ENCODE measurements around the gene TMTC1. TPM values are rescaled to one million over a fixed set of nuclear protein-coding genes. Genes with fewer than 3 reads are reported as not detected.
A peak's percentile ranks its signal among the peaks of the same experiment; 100 is the strongest.

Gene TMTC1
- total and polyA plus RNA-seq, 2 donors (not counting 1 experiment from before 2014, with no cell fraction given), result not detected

DNA sequence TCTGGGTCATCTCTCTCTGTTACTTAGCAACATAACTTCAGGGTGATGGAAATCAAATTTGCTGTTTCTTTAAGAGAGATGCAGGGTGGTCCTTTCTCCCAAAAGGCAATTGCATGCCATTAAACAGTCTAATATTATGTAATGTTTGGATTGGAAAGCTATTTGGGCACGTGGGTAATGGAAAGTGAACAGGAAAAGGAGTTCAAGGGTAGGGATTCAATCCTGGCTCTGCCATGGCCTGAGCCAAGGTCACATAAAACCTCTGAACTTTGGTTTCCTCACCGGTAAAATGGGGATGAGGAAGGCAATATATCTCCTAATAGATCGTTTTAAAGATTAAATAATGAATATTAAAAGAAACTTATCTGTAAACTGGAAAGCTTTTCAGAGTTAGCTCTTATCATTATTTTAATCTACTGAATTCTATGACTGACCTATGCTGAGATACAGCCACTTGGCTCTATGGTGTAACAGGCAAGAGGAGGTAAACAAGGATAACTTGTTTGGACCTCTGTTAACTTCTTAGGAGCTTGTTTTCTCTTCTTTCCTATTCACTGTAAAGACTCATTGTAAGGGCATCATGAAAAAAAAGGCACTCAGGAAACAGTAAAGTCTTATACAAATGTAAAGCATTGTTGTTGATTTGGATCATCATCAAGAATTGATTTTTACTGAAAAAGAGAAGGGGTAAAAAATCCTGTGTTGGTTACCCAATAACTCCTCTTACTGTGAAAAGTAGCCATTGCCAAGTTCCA, 230.6 kb downstream of the TMTC1 start:
- Histone ChIP-seq H4K20me1 (ENCODE audit: control insufficient read depth, insufficient read depth, low read length, poor library complexity, severe bottlenecking) (no peaks in the 10 kb centered on the region), H3K9me3 (ENCODE audit: control extremely low read depth in 1 of 3, control insufficient read depth in 2 of 3, insufficient read depth in 1 of 3, low read length in 2 of 3) (no peaks in the 10 kb centered on the region), H3K36me3 (replicated peaks in 1 of 2; ENCODE audit: control extremely low read depth in 1 of 2, control insufficient read depth in 1 of 2, extremely low read depth in 1 of 2, insufficient read depth in 2 of 2, low read length in 1 of 2) (no peaks in the 10 kb centered on the region), H3K9ac (ENCODE audit: low read length) (no peak overlapping the region), H2AFZ (ENCODE audit: insufficient read depth, low read depth, low read length, poor library complexity, severe bottlenecking) (no peak overlapping the region), H3K4me2 (replicated peaks; ENCODE audit: low read depth, low read length, poor library complexity, severe bottlenecking) (no peak overlapping the region), H3K27ac (ENCODE audit: low read length in 2 of 2) (no peak overlapping the region), H3K4me3 (ENCODE audit: control extremely low read depth in 1 of 5, extremely low read depth in 1 of 5, insufficient read depth in 1 of 5, low read depth in 2 of 5, low read length in 4 of 5) (no peak overlapping the region), H3K79me2 (ENCODE audit: control insufficient read depth, insufficient read depth, low read length) (no peaks in the 10 kb centered on the region), H3K27me3 (replicated peaks in 1 of 4; ENCODE audit: control extremely low read depth in 1 of 4, control insufficient read depth in 3 of 4, insufficient read depth in 4 of 4, low read length in 3 of 4) (no peaks in the 10 kb centered on the region), H3K4me1 (ENCODE audit: control insufficient read depth in 2 of 2, insufficient read depth in 2 of 2, low read length in 2 of 2) (no peaks in the 10 kb centered on the region)
- Mint-ChIP-seq H3K9me3 (ENCODE audit: insufficient read depth) (no peaks in the 10 kb centered on the region), H3K4me1 (no peaks in the 10 kb centered on the region), H3K27ac (no peak overlapping the region), H3K27me3 (no peaks in the 10 kb centered on the region), H3K4me3 (no peak overlapping the region)
- ChIA-PET POLR2A (no interaction called here), CTCF (interaction anchor here (0.8 to 4.1 kb wide), 7 partner anchors 9 to 1293 kb away, joined by 3 to 39 read pairs (median 3); no protein-coding TSS in a partner anchor)
- DNase-seq (no peak), ATAC-seq (ENCODE audit: low read depth) (no peak)
- no CpG with 5 or more reads among the region's 3 CpGs for WGBS (ENCODE audit: insufficient coverage)
- intact Hi-C loops (cut with micrococcal nuclease), result loop anchor here (1.0 kb wide), 2 partner anchors 1254 to 1291 kb away; no protein-coding TSS in a partner anchor
- TF ChIP-seq EZH2 (IDR thresholded peaks at IDR 0.05; ENCODE audit: borderline replicate concordance, insufficient read depth, low read depth, low read length, poor library complexity, severe bottlenecking) (no peak), CTCF (IDR thresholded peaks at IDR 0.05) (no peak)

DNA sequence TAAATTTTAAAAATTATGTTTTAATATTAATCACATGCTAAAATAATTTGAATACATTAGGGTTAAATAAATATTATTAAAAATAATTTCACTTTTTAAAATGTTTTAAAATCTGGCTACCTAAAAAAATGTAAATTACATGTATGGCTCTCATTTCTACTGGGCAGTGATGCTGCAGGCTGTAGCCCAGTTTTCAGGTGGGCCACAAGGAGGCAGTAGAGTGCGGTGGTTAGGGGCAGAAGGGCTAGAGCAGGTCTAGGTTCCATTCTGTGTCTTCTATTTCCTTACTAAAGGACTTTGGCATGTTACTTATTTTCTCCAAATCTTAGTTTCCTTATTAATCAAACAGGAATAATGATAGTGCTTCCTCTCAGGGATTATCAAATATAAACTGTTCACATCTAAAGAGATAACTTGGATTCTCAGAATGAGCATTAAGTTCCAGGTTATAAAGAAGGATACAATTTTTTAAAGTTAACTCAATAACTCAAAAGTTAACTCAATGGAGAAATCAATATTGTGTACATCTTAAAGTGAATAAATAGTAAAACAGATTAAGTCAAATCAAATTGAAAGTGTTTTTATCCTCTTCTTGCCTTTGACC, 231.3 kb downstream of the TMTC1 start:
- H3K9me3 ChIP-seq (ENCODE audit: control extremely low read depth in 1 of 3, control insufficient read depth in 2 of 3, insufficient read depth in 1 of 3, low read length in 2 of 3), result no peaks in the 10 kb centered on the region
- ATAC-seq (ENCODE audit: low read depth) (peak; percentile 47), DNase-seq (peak; percentile 49)
- Mint-ChIP-seq H3K27ac (no peak overlapping the region), H3K4me1 (no peaks in the 10 kb centered on the region), H3K27me3 (peaks cover 7% of the 10 kb centered on the region), H3K9me3 (ENCODE audit: insufficient read depth) (no peaks in the 10 kb centered on the region), H3K4me3 (no peak overlapping the region)
- H3K27me3 ChIP-seq (replicated peaks in 1 of 4; ENCODE audit: control extremely low read depth in 1 of 4, control insufficient read depth in 3 of 4, insufficient read depth in 4 of 4, low read length in 3 of 4), result no peaks in the 10 kb centered on the region
- no peaks in the 10 kb centered on the region for H3K36me3 ChIP-seq (replicated peaks in 1 of 2; ENCODE audit: control extremely low read depth in 1 of 2, control insufficient read depth in 1 of 2, extremely low read depth in 1 of 2, insufficient read depth in 2 of 2, low read length in 1 of 2)
- no peak overlapping the region for H3K9ac ChIP-seq (ENCODE audit: low read length)
- ChIA-PET CTCF (interaction anchor here (0.8 to 4.1 kb wide), 7 partner anchors 9 to 1293 kb away, joined by 3 to 39 read pairs (median 3); no protein-coding TSS in a partner anchor), POLR2A (no interaction called here)
- WGBS (ENCODE audit: insufficient coverage), result no CpG with 5 or more reads among the region's 1 CpG
- no peak overlapping the region for H3K27ac ChIP-seq (ENCODE audit: low read length in 2 of 2)
- no peak for TF ChIP-seq EZH2 (IDR thresholded peaks at IDR 0.05; ENCODE audit: borderline replicate concordance, insufficient read depth, low read depth, low read length, poor library complexity, severe bottlenecking)
- peak; percentile 80 for TF ChIP-seq CTCF (IDR thresholded peaks at IDR 0.05)
- H3K4me1 ChIP-seq (ENCODE audit: control insufficient read depth in 2 of 2, insufficient read depth in 2 of 2, low read length in 2 of 2), result no peaks in the 10 kb centered on the region
- intact Hi-C loops (cut with micrococcal nuclease), result loop anchor here (1.0 kb wide), 2 partner anchors 1255 to 1292 kb away; no protein-coding TSS in a partner anchor
- no peaks in the 10 kb centered on the region for H3K79me2 ChIP-seq (ENCODE audit: control insufficient read depth, insufficient read depth, low read length)
- no peak overlapping the region for H2AFZ ChIP-seq (ENCODE audit: insufficient read depth, low read depth, low read length, poor library complexity, severe bottlenecking)
- H3K4me2 ChIP-seq (replicated peaks; ENCODE audit: low read depth, low read length, poor library complexity, severe bottlenecking), result no peak overlapping the region
- H4K20me1 ChIP-seq (ENCODE audit: control insufficient read depth, insufficient read depth, low read length, poor library complexity, severe bottlenecking), result no peaks in the 10 kb centered on the region
- H3K4me3 ChIP-seq (ENCODE audit: control extremely low read depth in 1 of 5, extremely low read depth in 1 of 5, insufficient read depth in 1 of 5, low read depth in 2 of 5, low read length in 4 of 5), result no peak overlapping the region

Data from B cell (primary cell).